A673 (cell line): ENCODE results near the gene SEMA4C. TPM values are rescaled to one million over a fixed set of nuclear protein-coding genes. Genes with fewer than 3 reads are reported as not detected.

ENCODE experiments used
- BruUV-seq: library from RNA; stranded (reverse); fragments of 400-500 nt; replicated peaks from 2 replicates; lab custom pipeline; 2021; lab: Mats Ljungman, UMichigan
- CTCF ChIA-PET: fragments of 300-600 bp; sonication (Branson Sonifier 250); formaldehyde crosslinking; loops from one replicate; lab custom pipeline; 2022; ENCODE audit warnings: antibody characterized with exemption; lab: Charles Lee
- POLR2A ChIA-PET: fragments of 300-600 bp; sonication (Branson Sonifier 250); formaldehyde crosslinking; loops from one replicate; lab custom pipeline; 2022; ENCODE audit warnings: antibody characterized with exemption; ENCODE audit not compliant: low non-redundant PET; lab: Charles Lee
- DNase-seq: peaks from one replicate; pipeline ENCODE4 v3.0.0-alpha.2; 2015; ENCODE audit warnings: low spot score
- H3K27ac ChIP-seq: fragments of 200-600 bp; sonication (generic); 2 replicates; pipeline ENCODE4 v1.5.1; 2016; ENCODE audit warnings: mixed run types, low read depth, mild to moderate bottlenecking, mixed read lengths, antibody characterized with exemption, low read length; ENCODE audit not compliant: poor library complexity, severe bottlenecking
- H3K27me3 ChIP-seq: fragments of 200-600 bp; sonication (generic); replicated peaks from 2 replicates; pipeline ENCODE4 v1.6.1; 2017; ENCODE audit warnings: mixed run types, low read depth, mild to moderate bottlenecking, mixed read lengths, antibody characterized with exemption, low read length; ENCODE audit not compliant: insufficient read depth, poor library complexity
- H3K36me3 ChIP-seq: fragments of 200-600 bp; sonication (generic); 2 replicates; pipeline ENCODE4 v1.6.1; 2016; ENCODE audit warnings: mixed run types, mild to moderate bottlenecking, mixed read lengths, antibody characterized with exemption, low read length; ENCODE audit not compliant: insufficient read depth, poor library complexity, severe bottlenecking
- H3K4me1 ChIP-seq: fragments of 200-600 bp; sonication (generic); 2 replicates; pipeline ENCODE4 v1.6.1; 2017; ENCODE audit warnings: mixed run types, mild to moderate bottlenecking, mixed read lengths, antibody characterized with exemption, low read length; ENCODE audit not compliant: insufficient read depth, poor library complexity, severe bottlenecking
- H3K4me3 ChIP-seq: fragments of 200-600 bp; sonication (generic); 2 replicates; pipeline ENCODE4 v1.5.1; 2016; ENCODE audit warnings: low read depth, mixed run types, mild to moderate bottlenecking, mixed read lengths, low read length; ENCODE audit not compliant: poor library complexity, severe bottlenecking
- H3K9me3 ChIP-seq: fragments of 200-600 bp; sonication (generic); 2 replicates; pipeline ENCODE4 v1.6.1; 2016; ENCODE audit warnings: mixed run types, low read depth, mild to moderate bottlenecking, mixed read lengths, antibody characterized with exemption, low read length; ENCODE audit not compliant: poor library complexity, severe bottlenecking
- EZH2 ChIP-seq: fragments of 200-600 bp; sonication (generic); IDR thresholded peaks from 2 replicates; pipeline ENCODE4 v1.6.1; 2017; ENCODE audit warnings: borderline replicate concordance, low read depth, mild to moderate bottlenecking, mixed read lengths, antibody characterized with exemption, low read length; ENCODE audit not compliant: poor library complexity, severe bottlenecking
- intact Hi-C: fragments of 100-400 bp; cut with micrococcal nuclease; formaldehyde crosslinking; loops from one replicate; pipeline ENCODE4 v1.10.0; 2022; ENCODE audit not compliant: unreplicated experiment
- total RNA-seq: library from RNA; stranded (reverse); gene quantifications from 2 replicates; pipeline ENCODE4 v1.2.3, GENCODE V29; 2021
- TF ChIP-seq, protein P1 (sequence below): fragments of 300-800, 200-600 bp; sonication (generic); conservative IDR thresholded peaks from 2 replicates; pipeline ENCODE4 v1.5.1; 2017; ENCODE audit warnings: low read depth, mild to moderate bottlenecking, antibody characterized with exemption, low read length, moderate library complexity, mixed read lengths

Gene SEMA4C
- total RNA-seq, 1 experiment from 2014 or later, result 33.3 TPM

DNA sequence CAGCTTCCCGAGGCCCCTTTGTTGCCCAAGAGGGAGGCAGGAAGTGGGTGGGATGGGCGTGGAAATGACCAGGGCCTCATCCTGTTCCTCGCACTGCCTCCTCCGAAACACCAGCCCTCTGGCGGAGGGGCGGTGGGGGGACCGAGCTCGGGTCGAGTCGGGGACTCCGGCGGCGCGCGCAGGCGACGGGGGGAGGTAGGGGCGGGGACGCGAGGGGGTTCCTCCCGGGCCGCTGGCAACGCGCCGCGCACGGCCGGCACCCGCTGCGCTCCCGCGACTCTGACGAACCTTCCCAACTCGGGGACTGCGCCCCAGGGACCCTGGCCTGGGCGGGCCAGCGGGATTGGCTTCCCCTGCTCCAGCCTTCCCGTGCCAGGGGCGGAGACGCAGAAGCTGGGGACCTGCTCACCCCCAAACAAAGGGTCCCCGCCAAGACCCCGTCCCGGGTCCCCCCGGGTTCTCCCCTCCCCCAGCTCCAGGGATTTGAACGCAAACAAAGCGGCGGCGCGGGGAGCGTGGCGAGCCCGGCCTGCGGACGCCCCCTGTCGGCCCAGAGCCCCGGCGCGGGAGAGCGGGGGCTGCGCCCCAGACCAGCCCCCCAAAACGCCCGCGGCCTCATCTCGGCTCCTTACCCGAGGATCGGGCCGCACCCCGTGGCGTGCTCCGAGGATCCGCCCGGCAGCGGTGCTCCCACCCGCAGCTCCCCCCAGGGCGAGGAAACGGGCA is 1.2 kb downstream of the SEMA4C start:
- intact Hi-C loops, result no loop called here
- ChIA-PET CTCF (interaction anchor here (0.6 to 1.5 kb wide), 6 partner anchors 8 to 32 kb away, joined by 3 to 24 read pairs (median 5); partner anchors contain the start of gene ANKRD39), POLR2A (interaction anchor here (0.6 kb wide), 1 partner anchor 40 kb away, joined by 3 read pairs; no protein-coding TSS in a partner anchor)
- H3K9me3 ChIP-seq, result no peaks in the 10 kb centered on the region
- TF ChIP-seq EZH2, result no peak
- TF ChIP-seq, protein P1, sequence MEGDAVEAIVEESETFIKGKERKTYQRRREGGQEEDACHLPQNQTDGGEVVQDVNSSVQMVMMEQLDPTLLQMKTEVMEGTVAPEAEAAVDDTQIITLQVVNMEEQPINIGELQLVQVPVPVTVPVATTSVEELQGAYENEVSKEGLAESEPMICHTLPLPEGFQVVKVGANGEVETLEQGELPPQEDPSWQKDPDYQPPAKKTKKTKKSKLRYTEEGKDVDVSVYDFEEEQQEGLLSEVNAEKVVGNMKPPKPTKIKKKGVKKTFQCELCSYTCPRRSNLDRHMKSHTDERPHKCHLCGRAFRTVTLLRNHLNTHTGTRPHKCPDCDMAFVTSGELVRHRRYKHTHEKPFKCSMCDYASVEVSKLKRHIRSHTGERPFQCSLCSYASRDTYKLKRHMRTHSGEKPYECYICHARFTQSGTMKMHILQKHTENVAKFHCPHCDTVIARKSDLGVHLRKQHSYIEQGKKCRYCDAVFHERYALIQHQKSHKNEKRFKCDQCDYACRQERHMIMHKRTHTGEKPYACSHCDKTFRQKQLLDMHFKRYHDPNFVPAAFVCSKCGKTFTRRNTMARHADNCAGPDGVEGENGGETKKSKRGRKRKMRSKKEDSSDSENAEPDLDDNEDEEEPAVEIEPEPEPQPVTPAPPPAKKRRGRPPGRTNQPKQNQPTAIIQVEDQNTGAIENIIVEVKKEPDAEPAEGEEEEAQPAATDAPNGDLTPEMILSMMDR, result peak; percentile 64
- no TSS peak for BruUV-seq
- H3K27ac ChIP-seq, result peak overlapping the region; percentile 99
- H3K36me3 ChIP-seq, result peaks cover 34% of the 10 kb centered on the region
- H3K4me3 ChIP-seq, result peak overlapping the region; percentile 97
- H3K27me3 ChIP-seq, result no peaks in the 10 kb centered on the region
- H3K4me1 ChIP-seq, result peaks cover 19% of the 10 kb centered on the region
- peak; percentile 95 for DNase-seq

DNA sequence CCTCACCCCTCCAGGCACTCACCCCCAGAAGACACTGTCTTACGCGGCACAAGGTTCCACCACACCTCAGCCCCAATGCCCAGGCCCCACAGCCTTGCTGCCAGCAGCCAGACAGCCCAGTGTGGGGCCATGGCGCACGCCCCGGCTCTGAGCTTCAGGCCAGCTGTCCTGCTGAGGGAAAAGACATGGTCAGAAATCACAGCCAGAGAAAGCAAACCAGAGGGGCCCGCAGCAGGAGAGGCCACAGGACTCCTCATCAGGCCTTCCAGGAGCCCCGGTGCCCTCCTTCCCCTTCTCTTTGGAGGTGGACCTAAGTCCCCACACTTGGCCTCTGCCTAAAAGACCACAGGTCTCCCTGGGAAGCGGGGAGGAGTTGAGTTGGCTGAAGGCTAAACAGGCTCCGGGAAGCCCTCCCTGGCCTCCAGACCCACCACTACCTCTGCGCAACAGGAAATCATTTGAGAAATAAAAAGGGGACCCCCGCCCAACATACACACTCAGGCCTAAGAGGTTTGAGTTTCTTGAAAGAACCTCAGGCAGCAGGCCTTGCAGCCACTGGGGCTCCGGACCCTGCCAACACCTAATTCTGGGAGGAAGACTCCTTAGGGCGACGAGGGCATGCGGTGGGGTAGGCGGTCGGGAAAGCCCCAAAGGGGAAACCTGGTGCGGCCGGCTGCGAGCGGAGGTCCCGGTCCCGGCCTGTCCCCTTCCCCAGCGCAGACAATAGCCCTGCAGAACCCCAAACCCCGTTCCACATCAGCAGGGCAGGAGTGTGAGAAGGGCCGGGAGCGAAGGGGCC is 1.9 kb downstream of the SEMA4C start:
- TF ChIP-seq, protein P1, result no peak
- TF ChIP-seq EZH2, result no peak
- TSS peak; percentile 57 for BruUV-seq
- Histone ChIP-seq H3K36me3 (peaks cover 42% of the 10 kb centered on the region), H3K27me3 (no peaks in the 10 kb centered on the region), H3K4me3 (peak overlapping the region; percentile 97), H3K4me1 (peaks cover 19% of the 10 kb centered on the region), H3K27ac (peak overlapping the region; percentile 99), H3K9me3 (no peaks in the 10 kb centered on the region)
- intact Hi-C loops, result no loop called here
- no peak for DNase-seq
- CTCF ChIA-PET, result interaction anchor here (0.6 to 1.5 kb wide), 5 partner anchors 8 to 20 kb away, joined by 3 to 24 read pairs (median 6); partner anchors contain the start of gene ANKRD39
- POLR2A ChIA-PET, result interaction anchor here (0.7 kb wide), 1 partner anchor 10 kb away, joined by 3 read pairs; the partner anchor contains the start of gene ANKRD39

DNA sequence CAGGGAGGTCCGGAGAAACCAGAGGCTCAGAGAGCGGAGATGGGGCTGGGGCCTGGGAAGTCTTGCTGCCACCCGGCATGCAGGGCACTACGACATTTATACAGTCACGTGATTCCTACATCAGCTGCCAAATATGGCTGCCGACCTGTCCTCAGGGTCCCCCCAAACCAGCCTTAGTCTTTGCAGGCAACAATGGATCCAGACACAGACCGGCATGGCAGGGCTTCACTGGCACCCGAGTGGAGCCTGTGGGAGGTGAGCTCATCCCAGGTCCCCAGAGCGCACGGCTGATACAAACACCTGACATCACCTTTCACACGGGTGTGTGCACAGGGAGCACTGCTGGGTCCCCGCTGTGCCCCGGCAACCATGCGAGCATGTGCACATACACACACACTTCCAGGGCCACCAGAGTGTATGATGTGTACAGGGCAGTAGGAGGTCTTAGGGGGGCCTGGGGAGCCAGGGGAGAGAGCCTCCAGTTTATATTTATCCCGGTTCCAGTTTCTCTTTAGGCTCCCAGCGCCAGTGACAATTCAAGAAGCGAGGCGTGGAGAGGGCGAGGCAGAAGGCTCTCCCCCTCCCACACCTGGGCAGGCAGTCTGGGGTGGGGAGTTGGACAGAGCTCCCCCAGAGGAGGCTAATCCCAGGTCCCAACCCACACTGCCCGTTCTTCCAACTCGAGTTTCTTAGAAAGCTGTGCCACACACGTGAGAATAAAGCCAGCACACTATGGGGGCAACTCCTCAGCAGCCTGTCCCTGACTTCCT is 2.7 kb downstream of the SEMA4C start:
- intact Hi-C loops, result no loop called here
- H3K27me3 ChIP-seq, result no peaks in the 10 kb centered on the region
- no peak for TF ChIP-seq EZH2
- TF ChIP-seq, protein P1, result no peak
- ChIA-PET POLR2A (interaction anchor here (0.7 kb wide), 1 partner anchor 9 kb away, joined by 3 read pairs; the partner anchor contains the start of gene ANKRD39), CTCF (no interaction called here)
- H3K4me1 ChIP-seq, result peaks cover 19% of the 10 kb centered on the region
- peaks cover 45% of the 10 kb centered on the region for H3K36me3 ChIP-seq
- no TSS peak for BruUV-seq
- H3K4me3 ChIP-seq, result peak overlapping the region; percentile 97
- DNase-seq, result no peak
- H3K27ac ChIP-seq, result peak overlapping the region; percentile 99
- no peaks in the 10 kb centered on the region for H3K9me3 ChIP-seq
